Omental fat pad (tissue), 4 donors: Measurements from ENCODE around the gene OR8S1. TPM values are rescaled to one million over a fixed set of nuclear protein-coding genes. Genes with fewer than 3 reads are reported as not detected.

Experiments used
- ATAC-seq: fragments of 150-250 bp; one replicate; pipeline ENCODE4 v1.9.1; 2016; ENCODE audit warnings: mild to moderate bottlenecking, moderate library complexity; ENCODE audit not compliant: low FRiP score
- DNase-seq: peaks from one replicate; pipeline ENCODE4 v3.0.0-alpha.2; 2019; ENCODE audit warnings: low spot score
- total RNA-seq, 4 donors: library from RNA; depleted of rRNA; stranded (reverse); fragments of >200 nt; gene quantifications; one replicate each; pipeline ENCODE4 v1.1.0, GENCODE V29; 2016
- TF ChIP-seq, protein P1 (sequence below), 3 donors: fragments of 450-650 bp; IDR thresholded peaks; one replicate each; pipeline ENCODE4 v1.5.1; 2016 to 2017; ENCODE audit warnings: antibody characterized with exemption in 3 of 3, mild to moderate bottlenecking in 3 of 3, moderate library complexity in 2 of 3

Gene OR8S1
- total RNA-seq, 4 donors from 2014 or later, result not detected

DNA sequence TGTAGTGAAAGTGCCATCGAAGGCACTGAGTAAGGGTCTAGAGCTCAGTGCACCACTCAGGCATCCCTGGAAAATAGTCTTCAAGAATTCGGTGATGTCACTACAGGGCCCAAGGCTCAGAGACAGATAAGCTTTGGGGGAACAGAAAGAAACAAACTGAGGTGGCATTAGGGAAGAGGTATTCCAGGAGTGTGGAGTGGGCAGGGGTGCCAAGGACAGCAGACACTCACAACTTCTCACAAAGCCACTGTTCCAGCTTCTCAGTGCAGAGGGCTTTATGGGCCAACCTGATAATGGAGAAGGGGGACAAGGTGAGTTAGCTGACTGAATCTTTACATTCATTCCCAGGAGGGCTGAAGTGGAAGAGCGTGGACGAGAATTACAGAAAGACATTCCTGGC lies 42.3 kb downstream of the OR8S1 start:
- no peak for DNase-seq
- no peak for ATAC-seq
- TF ChIP-seq, protein P1, sequence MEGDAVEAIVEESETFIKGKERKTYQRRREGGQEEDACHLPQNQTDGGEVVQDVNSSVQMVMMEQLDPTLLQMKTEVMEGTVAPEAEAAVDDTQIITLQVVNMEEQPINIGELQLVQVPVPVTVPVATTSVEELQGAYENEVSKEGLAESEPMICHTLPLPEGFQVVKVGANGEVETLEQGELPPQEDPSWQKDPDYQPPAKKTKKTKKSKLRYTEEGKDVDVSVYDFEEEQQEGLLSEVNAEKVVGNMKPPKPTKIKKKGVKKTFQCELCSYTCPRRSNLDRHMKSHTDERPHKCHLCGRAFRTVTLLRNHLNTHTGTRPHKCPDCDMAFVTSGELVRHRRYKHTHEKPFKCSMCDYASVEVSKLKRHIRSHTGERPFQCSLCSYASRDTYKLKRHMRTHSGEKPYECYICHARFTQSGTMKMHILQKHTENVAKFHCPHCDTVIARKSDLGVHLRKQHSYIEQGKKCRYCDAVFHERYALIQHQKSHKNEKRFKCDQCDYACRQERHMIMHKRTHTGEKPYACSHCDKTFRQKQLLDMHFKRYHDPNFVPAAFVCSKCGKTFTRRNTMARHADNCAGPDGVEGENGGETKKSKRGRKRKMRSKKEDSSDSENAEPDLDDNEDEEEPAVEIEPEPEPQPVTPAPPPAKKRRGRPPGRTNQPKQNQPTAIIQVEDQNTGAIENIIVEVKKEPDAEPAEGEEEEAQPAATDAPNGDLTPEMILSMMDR (IDR thresholded peaks at IDR 0.05), result no peak

DNA sequence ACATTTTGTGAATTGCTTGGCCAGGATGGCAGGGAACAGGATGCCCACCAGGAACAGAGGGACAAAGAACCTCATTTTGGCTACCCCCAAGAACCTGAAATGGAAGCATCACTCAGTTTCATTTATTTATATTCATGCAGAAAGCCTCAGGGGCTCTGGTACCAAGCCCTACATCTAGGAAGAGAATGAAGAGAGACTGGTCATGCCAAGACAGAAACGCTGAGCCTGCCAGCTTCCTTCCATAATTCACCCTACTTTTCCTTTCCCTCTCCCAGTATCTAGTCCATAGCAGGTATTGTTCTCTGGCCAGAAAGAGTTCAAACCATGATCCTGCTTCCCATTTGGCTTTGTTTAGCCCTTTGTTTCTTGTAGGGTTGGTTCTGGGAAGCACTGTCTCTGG lies 44.5 kb downstream of the OR8S1 start, which contains the start of gene LALBA:
Gene LALBA, minus strand, starts transcription at position 101 of the 400 bp plus-strand sequence. Its CDS starts 26 bp downstream, at position 75.
- ATAC-seq, result no peak
- TF ChIP-seq, protein P1 (IDR thresholded peaks at IDR 0.05), result no peak
- DNase-seq, result no peak

DNA sequence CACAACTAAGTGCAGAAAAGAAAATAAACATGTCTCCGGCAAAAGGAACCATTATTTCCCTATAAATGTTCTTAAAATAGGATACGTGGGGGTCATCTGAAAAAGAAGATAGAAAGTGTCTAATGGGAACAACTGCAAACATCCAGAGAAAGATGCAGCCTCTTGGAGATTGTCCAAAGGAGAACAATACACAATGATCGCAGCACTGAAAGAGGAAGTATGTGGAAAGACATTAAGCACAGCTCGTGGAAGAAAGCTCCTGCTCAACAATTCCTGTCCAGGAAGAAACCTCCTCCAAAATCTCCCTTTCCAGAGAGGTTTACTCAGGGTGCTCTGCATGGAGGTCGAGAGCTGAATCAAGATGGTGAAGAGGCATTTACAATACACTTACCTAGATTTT lies 46.9 kb downstream of the OR8S1 start:
- DNase-seq (no peak), ATAC-seq (no peak)
- TF ChIP-seq, protein P1 (IDR thresholded peaks at IDR 0.05), result no peak

Other genes starting within 250 kb of the OR8S1 start
- 10 to 100 TPM; 17.5 to 35.5 (median 20.5) TPM for gene ZNF641, start 174.7 kb upstream of the OR8S1 start, total RNA-seq
- not detected for gene ANP32D, start 53.1 kb upstream of the OR8S1 start, total RNA-seq
- gene C12orf54, start 43.1 kb upstream of the OR8S1 start, total RNA-seq, result under 1 TPM in 1 of 4 donors, not detected in 3; 0.72 TPM
- gene LALBA, start 44.4 kb downstream of the OR8S1 start, total RNA-seq, result not detected
- 10 to 100 TPM; 38.3 to 64.2 (median 49.7) TPM for gene KANSL2, start 156.6 kb downstream of the OR8S1 start, total RNA-seq
- gene CCNT1, start 191.1 kb downstream of the OR8S1 start, total RNA-seq, result 10 to 100 TPM; 20.7 to 45.1 (median 32.0) TPM